SK-N-MC (cell line): Measurements from ENCODE around the gene RTKN.
A peak's percentile ranks its signal among the peaks of the same experiment; 100 is the strongest.
"Not testable (repeated sequence)": the region's sequence is repeated elsewhere in the genome, so short reads cannot be mapped to it uniquely, and the experiment has no call there.

Experiments
- DNase-seq: peaks from one replicate; pipeline ENCODE4 v3.0.0-alpha.2; 2011; ENCODE audit warnings: low read depth, low spot score
- H3K27ac ChIP-seq: fragments of 200-600 bp; sonication (generic); 2 replicates; pipeline ENCODE4 v1.5.1; 2016; ENCODE audit warnings: mixed run types
- H3K36me3 ChIP-seq: fragments of 200-600 bp; sonication (generic); 2 replicates; pipeline ENCODE4 v1.6.1; 2017; ENCODE audit warnings: antibody characterized with exemption, low read length, mixed read lengths; ENCODE audit not compliant: insufficient read depth
- H3K4me3 ChIP-seq: fragments of 200-600 bp; sonication (generic); 2 replicates; pipeline ENCODE4 v1.5.1; 2016
- H3K9ac ChIP-seq: fragments of 200-600 bp; sonication (generic); 2 replicates; pipeline ENCODE4 v1.8.0; 2017; ENCODE audit warnings: mixed run types, mixed read lengths; ENCODE audit not compliant: insufficient read length
- H3K9me3 ChIP-seq: fragments of 200-600 bp; sonication (generic); 2 replicates; pipeline ENCODE4 v1.6.1; 2017; ENCODE audit warnings: low read depth, mild to moderate bottlenecking, antibody characterized with exemption, low read length, moderate library complexity, mixed read lengths
- EZH2 ChIP-seq: fragments of 200-600 bp; sonication (generic); IDR thresholded peaks from one replicate; pipeline ENCODE4 v1.6.1; 2017; ENCODE audit warnings: antibody characterized with exemption
- FOXP2 ChIP-seq: optimal IDR thresholded peaks from 2 replicates; pipeline ENCODE3; 2011; ENCODE audit warnings: mild to moderate bottlenecking, moderate library complexity; ENCODE audit not compliant: insufficient read depth; ENCODE audit errors: extremely low read length, control extremely low read depth
- POLR2AphosphoS5 ChIP-seq: IDR thresholded peaks from 2 replicates; pipeline ENCODE4 v1.6.1; 2012; ENCODE audit warnings: mild to moderate bottlenecking, low read depth, low read length, borderline replicate concordance

Gene RTKN

GRCh38 chr2:74423231-74424095 is 18.3 kb downstream of the RTKN start:
- Histone ChIP-seq H3K4me3 (no peak overlapping the region), H3K27ac (no peak overlapping the region), H3K9ac (no peak overlapping the region), H3K9me3 (no peaks in the 10 kb centered on the region), H3K36me3 (no peaks in the 10 kb centered on the region; the same call in 1 of the 2 replicates)
- no peak for TF ChIP-seq POLR2AphosphoS5
- no peak for DNase-seq

- Histone ChIP-seq H3K9ac (peak within 1 kb of the TSS; percentile 50), H3K36me3 (no peaks in the 10 kb centered on the region; the same call in 1 of the 2 replicates), H3K27ac (no peak within 1 kb of the TSS), H3K9me3 (no peaks in the 10 kb centered on the region), H3K4me3 (peak within 1 kb of the TSS; percentile 86)
- TF ChIP-seq POLR2AphosphoS5, result peak; percentile 85
- TF ChIP-seq EZH2, result no peak
- DNase-seq, result no peak
Observed at GRCh38 chr2:74421221-74421870, 20.4 kb downstream of the RTKN start, which contains the start of the genes C2orf81 and WDR54. TSS of gene C2orf81 (minus strand) at chr2:74421619. CDS start at chr2:74421560, 59 bp downstream. TSS of gene WDR54 (plus strand) at chr2:74421730. CDS start at chr2:74422154, 424 bp downstream.

GRCh38 chr2:74420443-74421103 is 21.2 kb downstream of the RTKN start:
- not testable (repeated sequence) for H3K9ac ChIP-seq, H3K9me3 ChIP-seq, H3K27ac ChIP-seq, H3K36me3 ChIP-seq, DNase-seq
- H3K4me3 ChIP-seq, result peak overlapping the region; percentile 86

- TF ChIP-seq FOXP2, result no peak
- TF ChIP-seq EZH2, result no peak
- TF ChIP-seq POLR2AphosphoS5, result no peak
- no peaks in the 10 kb centered on the region for H3K9me3 ChIP-seq
- DNase-seq, result no peak
- no peak overlapping the region for H3K4me3 ChIP-seq
- H3K27ac ChIP-seq, result no peak overlapping the region
- H3K36me3 ChIP-seq, result no peaks in the 10 kb centered on the region
- no peak overlapping the region for H3K9ac ChIP-seq
Observed at GRCh38 chr2:74420006-74420405, 21.7 kb downstream of the RTKN start.

- H3K4me3 ChIP-seq, result no peak overlapping the region
- TF ChIP-seq FOXP2, result no peak
- no peak for TF ChIP-seq EZH2
- TF ChIP-seq POLR2AphosphoS5, result no peak
- no peak for DNase-seq
- H3K27ac ChIP-seq, result no peak overlapping the region
- H3K9me3 ChIP-seq, result no peaks in the 10 kb centered on the region
- H3K9ac ChIP-seq, result no peak overlapping the region
- no peaks in the 10 kb centered on the region for H3K36me3 ChIP-seq
Observed at GRCh38 chr2:74419345-74419744, 22.4 kb downstream of the RTKN start.

- H3K4me3 ChIP-seq, result no peak overlapping the region
- H3K9ac ChIP-seq, result no peak overlapping the region
- H3K36me3 ChIP-seq, result no peaks in the 10 kb centered on the region
- H3K27ac ChIP-seq, result no peak overlapping the region
- TF ChIP-seq POLR2AphosphoS5 (no peak), EZH2 (no peak), FOXP2 (no peak)
- H3K9me3 ChIP-seq, result no peaks in the 10 kb centered on the region
- no peak for DNase-seq
Observed at GRCh38 chr2:74418312-74418711, 23.4 kb downstream of the RTKN start.

- Histone ChIP-seq H3K9me3 (no peaks in the 10 kb centered on the region), H3K9ac (no peak overlapping the region), H3K27ac (no peak overlapping the region), H3K4me3 (no peak overlapping the region), H3K36me3 (no peaks in the 10 kb centered on the region)
- TF ChIP-seq FOXP2 (no peak), EZH2 (no peak), POLR2AphosphoS5 (no peak)
- DNase-seq, result no peak
Observed at GRCh38 chr2:74417763-74418162, 24.0 kb downstream of the RTKN start.

GRCh38 chr2:74417197-74417596 is 24.5 kb downstream of the RTKN start:
- Histone ChIP-seq H3K4me3 (no peak overlapping the region), H3K36me3 (no peaks in the 10 kb centered on the region), H3K9me3 (no peaks in the 10 kb centered on the region), H3K27ac (no peak overlapping the region), H3K9ac (no peak overlapping the region)
- TF ChIP-seq POLR2AphosphoS5 (no peak), FOXP2 (no peak), EZH2 (no peak)
- DNase-seq, result no peak
